Mammary epithelial cell (primary cell): Measurements from ENCODE around the gene FOXO6.

Source experiments
- EZH2 ChIP-seq: IDR thresholded peaks from 2 replicates; pipeline ENCODE4 v1.6.1; 2012; ENCODE audit warnings: low read length, inconsistent platforms, borderline replicate concordance
- TF ChIP-seq, protein P1 (sequence below), 2 donors: IDR thresholded peaks in 1 of 2; conservative IDR thresholded peaks in 1 of 2; 2 replicates each; pipeline ENCODE4 v1.5.1; 2011 to 2012; ENCODE audit warnings: inconsistent platforms in 2 of 2, low read length in 2 of 2, mild to moderate bottlenecking in 2 of 2, control low read depth in 1 of 2, low read depth in 1 of 2; ENCODE audit not compliant: insufficient read depth in 1 of 2; ENCODE audit errors: extremely low read depth in 1 of 2

DNA sequence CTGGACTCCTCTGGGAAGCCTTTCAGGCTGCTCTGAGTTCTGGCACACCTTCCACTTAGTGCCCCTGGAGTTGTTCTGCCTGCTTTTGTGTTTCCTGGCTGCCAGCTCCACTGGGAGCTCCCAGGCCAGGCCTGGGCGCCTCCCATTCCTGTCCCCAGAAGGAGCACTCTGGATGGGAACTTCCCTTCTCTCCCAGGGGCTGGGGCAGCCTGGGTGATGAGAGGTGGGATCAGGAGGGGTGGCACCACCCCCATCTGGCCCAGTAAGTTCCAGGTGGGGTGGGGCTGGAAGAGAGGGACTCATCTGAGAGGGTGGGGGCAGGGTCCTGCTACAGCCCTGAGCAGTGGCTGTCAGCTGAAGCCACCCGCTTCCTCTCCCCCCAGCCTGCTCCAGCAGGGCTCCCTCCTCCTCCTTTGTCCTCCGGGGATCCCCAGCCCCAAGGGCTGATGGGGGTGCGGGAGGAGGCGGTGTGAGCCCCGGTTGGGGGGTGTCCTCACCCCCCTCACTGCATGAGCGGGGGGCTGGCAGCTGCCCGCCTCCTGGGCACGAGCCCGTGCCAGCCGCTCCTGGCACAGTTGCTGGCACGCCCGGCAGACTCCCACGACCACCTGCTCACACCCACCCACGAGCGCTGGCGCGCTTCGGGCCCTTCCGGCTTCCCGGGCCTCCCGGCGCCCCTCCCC is 4.7 kb downstream of the FOXO6 start:
- TF ChIP-seq, protein P1, sequence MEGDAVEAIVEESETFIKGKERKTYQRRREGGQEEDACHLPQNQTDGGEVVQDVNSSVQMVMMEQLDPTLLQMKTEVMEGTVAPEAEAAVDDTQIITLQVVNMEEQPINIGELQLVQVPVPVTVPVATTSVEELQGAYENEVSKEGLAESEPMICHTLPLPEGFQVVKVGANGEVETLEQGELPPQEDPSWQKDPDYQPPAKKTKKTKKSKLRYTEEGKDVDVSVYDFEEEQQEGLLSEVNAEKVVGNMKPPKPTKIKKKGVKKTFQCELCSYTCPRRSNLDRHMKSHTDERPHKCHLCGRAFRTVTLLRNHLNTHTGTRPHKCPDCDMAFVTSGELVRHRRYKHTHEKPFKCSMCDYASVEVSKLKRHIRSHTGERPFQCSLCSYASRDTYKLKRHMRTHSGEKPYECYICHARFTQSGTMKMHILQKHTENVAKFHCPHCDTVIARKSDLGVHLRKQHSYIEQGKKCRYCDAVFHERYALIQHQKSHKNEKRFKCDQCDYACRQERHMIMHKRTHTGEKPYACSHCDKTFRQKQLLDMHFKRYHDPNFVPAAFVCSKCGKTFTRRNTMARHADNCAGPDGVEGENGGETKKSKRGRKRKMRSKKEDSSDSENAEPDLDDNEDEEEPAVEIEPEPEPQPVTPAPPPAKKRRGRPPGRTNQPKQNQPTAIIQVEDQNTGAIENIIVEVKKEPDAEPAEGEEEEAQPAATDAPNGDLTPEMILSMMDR (conservative IDR thresholded peaks at IDR 0.05 in 1 of 2, IDR thresholded peaks at IDR 0.05 in 1 of 2; ENCODE audit: extremely low read depth in 1 of 2, insufficient read depth in 1 of 2, low read depth in 1 of 2, low read length in 2 of 2) = no peak
- no peak for TF ChIP-seq EZH2
